ENCODE data around the gene LINC01488.

LINC01488 gene

GRCh38 chr11:69513196-69513595, 31.7 kb downstream of the LINC01488 start:
- no peak for DNase-seq

- no peak for DNase-seq
Observed at GRCh38 chr11:69513663-69514224, 32.3 kb downstream of the LINC01488 start.

- DNase-seq = no peak
Observed at GRCh38 chr11:69514771-69515170, 33.3 kb downstream of the LINC01488 start.

GRCh38 chr11:69515271-69516245, 34.1 kb downstream of the LINC01488 start:
- no peak for DNase-seq

- no peak for DNase-seq
Observed at GRCh38 chr11:69516526-69516925, 35.1 kb downstream of the LINC01488 start.

GRCh38 chr11:69518081-69518950, 36.9 kb downstream of the LINC01488 start:
- no peak for DNase-seq

GRCh38 chr11:69520186-69520916, 38.9 kb downstream of the LINC01488 start:
- DNase-seq = no peak

- no peak for DNase-seq
Observed at GRCh38 chr11:69521457-69521856, 40.0 kb downstream of the LINC01488 start.

GRCh38 chr11:69523453-69523852, 42.0 kb downstream of the LINC01488 start:
- no peak for DNase-seq

GRCh38 chr11:69524291-69524882, 42.9 kb downstream of the LINC01488 start:
- DNase-seq = no peak

GRCh38 chr11:69524991-69525411, 43.5 kb downstream of the LINC01488 start:
- DNase-seq = no peak

- DNase-seq = no peak
Observed at GRCh38 chr11:69525516-69526452, 44.3 kb downstream of the LINC01488 start.

- no peak for DNase-seq
Observed at GRCh38 chr11:69526453-69526810, 45.0 kb downstream of the LINC01488 start.

- DNase-seq = no peak
Observed at GRCh38 chr11:69529001-69529400, 47.5 kb downstream of the LINC01488 start.

GRCh38 chr11:69530278-69531070, 49.0 kb downstream of the LINC01488 start:
- no peak for DNase-seq

- no peak for DNase-seq
Observed at GRCh38 chr11:69531071-69531716, 49.7 kb downstream of the LINC01488 start.

GRCh38 chr11:69531717-69532088, 50.2 kb downstream of the LINC01488 start:
- no peak for DNase-seq

- no peak for DNase-seq
Observed at GRCh38 chr11:69533296-69534165, 52.1 kb downstream of the LINC01488 start.

- DNase-seq = no peak
Observed at GRCh38 chr11:69534166-69534530, 52.7 kb downstream of the LINC01488 start.
